Dendritic cell treated with granulocyte-macrophage colony-stimulating factor and Interleukin-4, amounts not matched to agents 40 ng/mL and 50 ng/mL, for 4 days (primary cell): Measurements from ENCODE around the gene CXXC5.

Experiments used
- H3K27ac Mint-ChIP-seq: one replicate; pipeline ENCODE4 v1.8.0; 2022; ENCODE audit warnings: mild to moderate bottlenecking, mixed read lengths
- H3K27me3 Mint-ChIP-seq: one replicate; pipeline ENCODE4 v1.8.0; 2022; ENCODE audit warnings: mild to moderate bottlenecking, mixed read lengths
- H3K36me3 Mint-ChIP-seq: one replicate; pipeline ENCODE4 v1.8.0; 2022; ENCODE audit warnings: low read depth, mixed read lengths
- H3K4me1 Mint-ChIP-seq: one replicate; pipeline ENCODE4 v1.8.0; 2022; ENCODE audit warnings: low read depth, mixed read lengths
- H3K4me3 Mint-ChIP-seq: one replicate; pipeline ENCODE4 v1.8.0; 2022; ENCODE audit warnings: mild to moderate bottlenecking, moderate library complexity, mixed read lengths
- H3K9me3 Mint-ChIP-seq: one replicate; pipeline ENCODE4 v1.8.0; 2022; ENCODE audit warnings: mixed read lengths
- intact Hi-C: fragments of 100-400 bp; cut with micrococcal nuclease; formaldehyde crosslinking; loops from one replicate; pipeline ENCODE4 v1.15.0; 2022

CXXC5 gene

GRCh38 chr5:139668924-139669661 is 20.9 kb downstream of the CXXC5 start:
- Mint-ChIP-seq H3K4me1 (peaks cover 87% of the 10 kb centered on the region), H3K9me3 (no peaks in the 10 kb centered on the region)

GRCh38 chr5:139669662-139670368 is 21.7 kb downstream of the CXXC5 start:
- Mint-ChIP-seq H3K36me3 (peaks cover 20% of the 10 kb centered on the region), H3K4me3 (no peak overlapping the region), H3K4me1 (peaks cover 82% of the 10 kb centered on the region), H3K9me3 (no peaks in the 10 kb centered on the region), H3K27ac (no peak overlapping the region), H3K27me3 (peaks cover 16% of the 10 kb centered on the region)
- intact Hi-C loops: no loop called here

More at GRCh38 chr5:139668924-139669661, 20.9 kb downstream of the CXXC5 start:
- intact Hi-C loops: no loop called here
- H3K27ac Mint-ChIP-seq: no peak overlapping the region
- H3K27me3 Mint-ChIP-seq: peaks cover 16% of the 10 kb centered on the region
- peaks cover 20% of the 10 kb centered on the region for H3K36me3 Mint-ChIP-seq
- H3K4me3 Mint-ChIP-seq: peak overlapping the region; percentile 66

GRCh38 chr5:139670369-139671095 is 22.4 kb downstream of the CXXC5 start:
- H3K4me1 Mint-ChIP-seq: peaks cover 78% of the 10 kb centered on the region
- no peak overlapping the region for H3K4me3 Mint-ChIP-seq
- H3K27me3 Mint-ChIP-seq: peaks cover 16% of the 10 kb centered on the region
- no peaks in the 10 kb centered on the region for H3K9me3 Mint-ChIP-seq
- intact Hi-C loops: no loop called here
- H3K27ac Mint-ChIP-seq: no peak overlapping the region
- H3K36me3 Mint-ChIP-seq: peaks cover 19% of the 10 kb centered on the region

GRCh38 chr5:139671096-139671841 is 23.1 kb downstream of the CXXC5 start:
- intact Hi-C loops: no loop called here
- Mint-ChIP-seq H3K36me3 (peaks cover 12% of the 10 kb centered on the region), H3K27me3 (peaks cover 16% of the 10 kb centered on the region), H3K27ac (peak overlapping the region; percentile 6), H3K9me3 (no peaks in the 10 kb centered on the region), H3K4me3 (peak overlapping the region; percentile 42), H3K4me1 (peaks cover 71% of the 10 kb centered on the region)

GRCh38 chr5:139675213-139675612 is 27.1 kb downstream of the CXXC5 start:
- no peak overlapping the region for H3K27ac Mint-ChIP-seq
- peaks cover 48% of the 10 kb centered on the region for H3K4me1 Mint-ChIP-seq
- H3K4me3 Mint-ChIP-seq: no peak overlapping the region
- peaks cover 7% of the 10 kb centered on the region for H3K27me3 Mint-ChIP-seq
- intact Hi-C loops: no loop called here
- H3K36me3 Mint-ChIP-seq: peaks cover 30% of the 10 kb centered on the region
- H3K9me3 Mint-ChIP-seq: no peaks in the 10 kb centered on the region

- Mint-ChIP-seq H3K4me1 (peaks cover 42% of the 10 kb centered on the region), H3K4me3 (no peak overlapping the region), H3K9me3 (no peaks in the 10 kb centered on the region), H3K27me3 (peaks cover 3% of the 10 kb centered on the region), H3K36me3 (peaks cover 36% of the 10 kb centered on the region), H3K27ac (no peak overlapping the region)
- intact Hi-C loops: no loop called here
Observed at GRCh38 chr5:139675825-139676224, 27.7 kb downstream of the CXXC5 start.

GRCh38 chr5:139676406-139676805 is 28.3 kb downstream of the CXXC5 start:
- Mint-ChIP-seq H3K27me3 (peaks cover 3% of the 10 kb centered on the region), H3K27ac (peak overlapping the region; percentile 21), H3K4me3 (no peak overlapping the region), H3K9me3 (no peaks in the 10 kb centered on the region), H3K36me3 (peaks cover 42% of the 10 kb centered on the region), H3K4me1 (peaks cover 36% of the 10 kb centered on the region)
- intact Hi-C loops: no loop called here

- no peak overlapping the region for H3K4me3 Mint-ChIP-seq
- peak overlapping the region; percentile 21 for H3K27ac Mint-ChIP-seq
- H3K4me1 Mint-ChIP-seq: peaks cover 31% of the 10 kb centered on the region
- intact Hi-C loops: no loop called here
- peaks cover 49% of the 10 kb centered on the region for H3K36me3 Mint-ChIP-seq
- peaks cover 3% of the 10 kb centered on the region for H3K27me3 Mint-ChIP-seq
- no peaks in the 10 kb centered on the region for H3K9me3 Mint-ChIP-seq
Observed at GRCh38 chr5:139676951-139677735, 29.0 kb downstream of the CXXC5 start.

GRCh38 chr5:139677736-139678613 is 29.8 kb downstream of the CXXC5 start:
- Mint-ChIP-seq H3K4me3 (no peak overlapping the region), H3K27me3 (peaks cover 3% of the 10 kb centered on the region), H3K36me3 (peaks cover 58% of the 10 kb centered on the region), H3K27ac (no peak overlapping the region), H3K9me3 (no peaks in the 10 kb centered on the region), H3K4me1 (peaks cover 22% of the 10 kb centered on the region)
- intact Hi-C loops: no loop called here

- intact Hi-C loops: no loop called here
- no peak overlapping the region for H3K4me3 Mint-ChIP-seq
- no peak overlapping the region for H3K27ac Mint-ChIP-seq
Observed at GRCh38 chr5:139678751-139679750, 30.9 kb downstream of the CXXC5 start.

GRCh38 chr5:139680368-139681111 is 32.4 kb downstream of the CXXC5 start:
- Mint-ChIP-seq H3K4me1 (peaks cover 32% of the 10 kb centered on the region), H3K4me3 (no peak overlapping the region), H3K27me3 (peaks cover 3% of the 10 kb centered on the region), H3K36me3 (peaks cover 82% of the 10 kb centered on the region), H3K9me3 (no peaks in the 10 kb centered on the region), H3K27ac (no peak overlapping the region)
- intact Hi-C loops: loop anchor here (5.0 kb wide), 1 partner anchor 33 kb away; the partner anchor contains the start of gene CXXC5

More at GRCh38 chr5:139678751-139679750, 30.9 kb downstream of the CXXC5 start:
- peaks cover 31% of the 10 kb centered on the region for H3K4me1 Mint-ChIP-seq
- peaks cover 69% of the 10 kb centered on the region for H3K36me3 Mint-ChIP-seq
- H3K27me3 Mint-ChIP-seq: peaks cover 3% of the 10 kb centered on the region
- no peaks in the 10 kb centered on the region for H3K9me3 Mint-ChIP-seq
